Endodermal cell (in vitro differentiated cells): Measurements from ENCODE around the gene NUTM2G. TPM values are rescaled to one million over a fixed set of nuclear protein-coding genes. Genes with fewer than 3 reads are reported as not detected.
"Not testable (repeated sequence)": the region's sequence is repeated elsewhere in the genome, so short reads cannot be mapped to it uniquely, and the experiment has no call there.

ENCODE experiments used
- DNase-seq: peaks from one replicate; pipeline ENCODE4 v3.0.0-alpha.2; 2017
- H3K27ac ChIP-seq: 2 replicates; pipeline ENCODE4 v1.5.1; 2013; ENCODE audit warnings: mild to moderate bottlenecking, low read depth, low read length, moderate library complexity
- H3K27me3 ChIP-seq: 2 replicates; pipeline ENCODE4 v1.6.1; 2013; ENCODE audit warnings: mild to moderate bottlenecking, low read length, moderate library complexity; ENCODE audit not compliant: insufficient read depth, control insufficient read depth, poor library complexity, severe bottlenecking
- H3K36me3 ChIP-seq: 2 replicates; pipeline ENCODE4 v1.7.0; 2013; ENCODE audit warnings: mild to moderate bottlenecking, low read length, moderate library complexity; ENCODE audit not compliant: control insufficient read depth, insufficient read depth
- H3K4me1 ChIP-seq: one replicate; pipeline ENCODE4 v1.7.0; 2013; ENCODE audit warnings: low read length; ENCODE audit not compliant: control insufficient read depth, insufficient read depth
- H3K4me3 ChIP-seq: 2 replicates; pipeline ENCODE4 v1.5.1; 2013; ENCODE audit warnings: mild to moderate bottlenecking, low read length, moderate library complexity
- H3K9ac ChIP-seq: 2 replicates; pipeline ENCODE4 v1.6.1; 2013; ENCODE audit warnings: mild to moderate bottlenecking, low read length, moderate library complexity; ENCODE audit not compliant: poor library complexity, severe bottlenecking; ENCODE audit errors: extremely low read depth
- H3K9me3 ChIP-seq: 2 replicates; pipeline ENCODE4 v1.6.1; 2013; ENCODE audit warnings: mild to moderate bottlenecking, low read length, moderate library complexity; ENCODE audit not compliant: control insufficient read depth
- H3K27ac Mint-ChIP-seq: 2 replicates; pipeline ENCODE4 v1.8.0; 2020; ENCODE audit warnings: mixed read lengths
- H3K27me3 Mint-ChIP-seq: 2 replicates; pipeline ENCODE4 v1.8.0; 2021; ENCODE audit warnings: mild to moderate bottlenecking, mixed read lengths; ENCODE audit not compliant: insufficient read depth
- H3K36me3 Mint-ChIP-seq: 2 replicates; pipeline ENCODE4 v1.8.0; 2020; ENCODE audit warnings: low read depth, mixed read lengths
- H3K4me1 Mint-ChIP-seq: 2 replicates; pipeline ENCODE4 v1.8.0; 2020; ENCODE audit warnings: mixed read lengths
- H3K4me3 Mint-ChIP-seq: 2 replicates; pipeline ENCODE4 v1.8.0; 2020; ENCODE audit warnings: mild to moderate bottlenecking, moderate library complexity, mixed read lengths
- H3K9me3 Mint-ChIP-seq: 2 replicates; pipeline ENCODE4 v1.8.0; 2020; ENCODE audit warnings: mild to moderate bottlenecking, mixed read lengths
- WGBS, 2 experiments: methylation state at CpG; one replicate each; pipeline versions ENCODE4 v1.1.5 to v1.1.7; 2013; ENCODE audit warnings: missing lambda C conversion rate in 2 of 2, mixed read lengths in 1 of 2; ENCODE audit not compliant: insufficient coverage in 1 of 2, insufficient read length in 1 of 2; 5-methylcytosine and 5-hydroxymethylcytosine counted together
- total RNA-seq, 2 donors: library from RNA; stranded (reverse); fragmentation: NEBNext Ultra II Directional in 1 of 2; extraction: Animal tissue kit (Norgen Biotek cat#: 25700) in 1 of 2; gene quantifications; 2 replicates in 1 of 2; 3 replicates in 1 of 2; pipeline ENCODE4 v1.2.1, GENCODE V29; 2021

Gene NUTM2G
- total RNA-seq, 2 donors from 2014 or later = not detected

DNA sequence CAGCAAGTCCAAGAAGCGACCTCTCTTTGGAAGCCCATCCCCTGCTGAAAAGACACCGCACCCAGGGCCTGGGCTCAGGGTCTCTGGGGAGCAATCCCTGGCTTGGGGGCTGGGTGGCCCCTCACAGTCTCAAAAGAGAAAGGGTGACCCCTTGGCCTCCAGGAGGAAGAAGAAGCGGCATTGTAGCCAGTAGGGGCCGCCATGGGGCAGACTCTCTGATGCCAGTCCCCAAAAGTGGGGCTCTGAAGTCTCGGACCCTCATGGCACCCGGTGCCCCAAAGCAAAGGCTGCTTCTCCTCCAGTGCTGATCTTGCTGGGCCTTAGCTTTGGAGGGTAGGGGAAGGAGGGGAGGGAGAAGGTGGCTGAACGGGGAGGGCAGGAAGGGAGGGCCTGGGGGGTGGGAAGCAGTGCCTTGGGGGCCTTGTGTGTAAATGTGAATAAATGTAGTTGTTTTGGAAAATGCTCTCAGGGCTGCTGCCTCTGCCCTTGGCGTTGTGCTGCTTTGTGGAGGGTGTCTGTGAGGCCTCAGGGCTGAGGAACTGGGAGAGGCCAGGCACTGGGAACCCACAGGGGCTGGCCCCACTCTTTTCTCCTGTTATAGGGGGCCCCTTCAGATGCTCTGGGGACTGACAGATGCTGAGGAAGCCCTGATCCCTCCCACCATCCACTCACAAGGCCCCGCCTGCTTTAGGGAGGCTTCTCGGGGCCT lies 10.5 kb downstream of the NUTM2G start:
- DNase-seq, H3K36me3 Mint-ChIP-seq, H3K27me3 ChIP-seq, H3K9ac ChIP-seq, H3K36me3 ChIP-seq, H3K27ac ChIP-seq, H3K27me3 Mint-ChIP-seq, H3K4me1 ChIP-seq, H3K4me1 Mint-ChIP-seq, H3K9me3 ChIP-seq, H3K4me3 Mint-ChIP-seq, H3K4me3 ChIP-seq, H3K27ac Mint-ChIP-seq, H3K9me3 Mint-ChIP-seq: not testable (repeated sequence)
- no CpG with 5 or more reads among the region's 10 CpGs for WGBS, 2 experiments

DNA sequence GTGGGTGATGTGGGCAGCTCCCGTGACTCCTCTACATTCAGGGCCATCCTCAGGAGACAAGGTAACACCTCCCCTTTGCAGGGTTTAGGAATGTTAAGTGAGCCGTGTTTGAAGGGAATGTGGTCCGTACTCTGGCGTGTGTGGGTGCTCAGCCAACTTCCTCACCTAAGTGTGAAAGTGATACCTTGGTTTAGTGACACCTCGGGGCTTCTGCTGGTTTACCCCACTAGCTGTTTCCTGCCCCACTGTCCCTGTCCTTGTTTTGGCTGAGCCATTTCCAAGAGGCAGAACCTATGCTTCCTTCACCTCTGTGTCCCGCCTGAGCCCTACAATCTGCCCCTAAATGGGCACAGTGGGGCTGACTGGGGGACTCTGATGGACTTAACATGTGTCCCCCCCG lies 12.3 kb downstream of the NUTM2G start:
- not testable (repeated sequence) for H3K27ac ChIP-seq, H3K4me1 ChIP-seq, H3K36me3 Mint-ChIP-seq, DNase-seq, H3K9ac ChIP-seq, H3K4me1 Mint-ChIP-seq, H3K9me3 ChIP-seq, H3K4me3 ChIP-seq, H3K4me3 Mint-ChIP-seq, H3K27me3 Mint-ChIP-seq, H3K9me3 Mint-ChIP-seq, H3K36me3 ChIP-seq, H3K27ac Mint-ChIP-seq, H3K27me3 ChIP-seq
- WGBS, 2 experiments = no CpG with 5 or more reads among the region's 7 CpGs

DNA sequence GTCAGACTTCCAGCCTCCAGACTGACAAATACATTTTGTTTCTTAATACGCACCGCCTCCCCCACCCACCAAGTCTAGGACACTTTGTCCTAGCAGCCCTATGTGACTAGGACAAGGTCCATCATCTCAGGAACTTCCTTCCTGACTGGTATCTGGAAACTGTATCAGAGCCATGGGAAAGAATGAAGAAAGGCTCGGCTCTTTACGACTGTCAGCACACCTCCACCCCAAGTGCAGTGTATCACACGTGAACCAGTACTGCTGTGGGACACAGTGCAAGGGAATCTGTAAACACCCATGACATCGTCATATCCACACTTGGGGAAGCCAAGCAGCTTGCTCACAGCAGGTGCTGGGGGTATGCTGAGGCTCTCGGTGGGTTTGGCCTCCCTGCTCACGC lies 13.0 kb downstream of the NUTM2G start:
- WGBS, 2 experiments = 100% methylated on average over 1 of the region's 8 CpGs; no CpG with 5 or more reads in 1 of the 2 experiments
- H3K27me3 ChIP-seq, H3K9me3 ChIP-seq, H3K4me1 Mint-ChIP-seq, H3K27ac ChIP-seq, H3K4me3 ChIP-seq, H3K27ac Mint-ChIP-seq, H3K36me3 ChIP-seq, H3K9ac ChIP-seq, DNase-seq, H3K4me3 Mint-ChIP-seq, H3K27me3 Mint-ChIP-seq, H3K4me1 ChIP-seq, H3K9me3 Mint-ChIP-seq: not testable (repeated sequence)
- peaks cover 12% of the 10 kb centered on the region for H3K36me3 Mint-ChIP-seq

DNA sequence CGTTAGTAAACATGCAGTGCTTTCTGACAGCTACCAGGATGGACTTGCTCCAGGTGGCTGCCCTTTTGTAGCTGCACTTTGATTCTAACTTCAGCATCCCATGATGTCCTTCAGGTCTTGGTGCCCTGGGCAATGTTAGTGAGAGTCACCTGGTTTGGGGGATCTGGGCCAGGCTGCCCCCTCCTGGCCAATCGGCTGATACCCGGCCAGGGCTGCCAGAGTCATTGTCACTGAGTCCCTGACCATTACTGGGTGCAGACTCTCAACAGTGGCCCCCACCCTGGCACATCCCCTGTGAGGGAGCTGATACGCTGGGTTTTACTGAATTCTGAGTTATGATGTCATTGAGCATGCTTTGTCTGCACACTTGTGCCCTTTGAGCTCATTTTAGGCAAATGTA lies 13.5 kb downstream of the NUTM2G start:
- H3K4me1 ChIP-seq, H3K9me3 ChIP-seq, H3K4me1 Mint-ChIP-seq, H3K36me3 ChIP-seq, DNase-seq, H3K4me3 Mint-ChIP-seq, H3K27me3 Mint-ChIP-seq, H3K4me3 ChIP-seq, H3K27ac ChIP-seq, H3K9me3 Mint-ChIP-seq, H3K27ac Mint-ChIP-seq, H3K9ac ChIP-seq, H3K27me3 ChIP-seq: not testable (repeated sequence)
- H3K36me3 Mint-ChIP-seq = peaks cover 12% of the 10 kb centered on the region
- whole genome bisulfite sequencing, 2 experiments = no CpG with 5 or more reads among the region's 4 CpGs

DNA sequence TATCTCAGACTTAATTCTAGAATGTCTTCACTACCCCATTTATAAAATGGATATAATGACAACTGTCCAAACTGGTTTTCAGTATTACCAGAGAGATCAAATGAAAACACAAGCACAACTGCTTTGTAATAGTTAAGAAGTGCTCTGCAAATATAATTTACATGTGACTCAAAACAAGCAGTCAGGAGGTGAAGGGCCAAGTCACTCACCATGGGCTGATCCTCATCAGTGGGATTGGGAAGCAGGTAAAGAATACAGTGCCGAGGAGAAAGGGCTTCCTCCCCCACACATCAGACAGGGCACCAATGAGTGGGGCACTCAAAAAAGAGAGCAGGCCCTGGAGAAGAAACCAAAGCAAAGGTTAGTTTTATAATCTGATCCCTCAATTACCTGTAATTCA lies 20.7 kb downstream of the NUTM2G start:
- WGBS, 2 experiments = no CpG with 5 or more reads among the region's 1 CpG
- H3K27ac ChIP-seq, DNase-seq, H3K4me3 Mint-ChIP-seq, H3K9me3 ChIP-seq, H3K4me3 ChIP-seq, H3K27me3 ChIP-seq, H3K9me3 Mint-ChIP-seq, H3K4me1 Mint-ChIP-seq, H3K27ac Mint-ChIP-seq, H3K27me3 Mint-ChIP-seq, H3K4me1 ChIP-seq, H3K9ac ChIP-seq: not testable (repeated sequence)
- peaks cover 10% of the 10 kb centered on the region for H3K36me3 ChIP-seq
- peaks cover 20% of the 10 kb centered on the region for H3K36me3 Mint-ChIP-seq

DNA sequence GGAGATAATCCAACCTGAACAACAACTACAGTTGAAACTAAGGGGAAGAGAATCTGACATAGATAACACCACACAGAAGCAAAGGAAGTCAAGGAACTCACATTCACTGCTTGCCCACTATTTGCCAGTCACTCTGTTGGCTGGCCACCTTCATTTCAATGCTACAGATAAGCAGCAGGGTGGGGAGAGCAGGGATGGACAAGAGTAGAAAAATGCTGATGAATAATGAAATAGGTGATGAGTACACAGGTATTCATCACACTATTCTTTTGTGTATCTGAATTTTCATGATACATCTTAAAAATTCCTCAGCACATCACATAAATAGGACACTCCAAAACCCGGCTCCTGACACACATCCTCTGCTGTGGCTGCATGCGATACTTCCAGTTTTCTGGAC lies 21.9 kb downstream of the NUTM2G start:
- not testable (repeated sequence) for H3K9ac ChIP-seq, DNase-seq, H3K4me3 ChIP-seq, H3K9me3 ChIP-seq, H3K9me3 Mint-ChIP-seq, H3K27ac ChIP-seq, H3K27me3 ChIP-seq, H3K36me3 ChIP-seq, H3K27me3 Mint-ChIP-seq, H3K4me1 Mint-ChIP-seq, H3K4me1 ChIP-seq, H3K27ac Mint-ChIP-seq, H3K4me3 Mint-ChIP-seq
- peaks cover 20% of the 10 kb centered on the region for H3K36me3 Mint-ChIP-seq
- no CpG with 5 or more reads among the region's 2 CpGs for WGBS, 2 experiments
